Measurements from ENCODE around the gene CCNB1IP1.

CCNB1IP1 gene

DNA sequence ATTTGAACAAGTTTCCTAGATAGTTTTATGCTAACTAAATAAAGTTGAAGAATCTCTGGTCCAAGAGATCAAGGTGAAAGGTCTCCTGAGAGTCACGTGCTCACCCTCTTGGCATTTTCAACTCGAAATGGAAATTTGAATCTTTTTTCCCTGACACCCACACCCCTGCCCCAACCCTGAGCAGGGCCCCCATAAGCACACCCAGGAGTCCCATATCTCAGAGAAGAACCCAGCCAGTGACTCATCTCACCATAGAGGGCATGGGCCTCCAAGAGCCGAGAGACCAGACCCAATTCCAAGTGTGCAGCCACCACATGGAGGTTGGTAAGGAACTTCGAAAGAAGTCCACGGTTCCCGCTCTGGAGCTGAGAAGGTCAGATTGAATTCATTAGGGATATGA is 47.6 kb upstream of the CCNB1IP1 start:
- H3K9ac ChIP-seq (ENCODE audit: low read length), result no peak overlapping the region
- no peak overlapping the region for H2AFZ ChIP-seq (ENCODE audit: low read length)
- H3K36me3 ChIP-seq (ENCODE audit: insufficient read depth, low read length), result peaks cover 73% of the 10 kb centered on the region
- no peaks in the 10 kb centered on the region for H3K79me2 ChIP-seq (ENCODE audit: insufficient read depth, low read length)
- H4K20me1 ChIP-seq (ENCODE audit: insufficient read depth, low read length), result no peaks in the 10 kb centered on the region
- H3K27me3 ChIP-seq (ENCODE audit: insufficient read depth, low read length), result no peaks in the 10 kb centered on the region
- no peak overlapping the region for H3K27ac ChIP-seq (ENCODE audit: low read depth, low read length, poor library complexity, severe bottlenecking)
- no peaks in the 10 kb centered on the region for H3K4me1 ChIP-seq (ENCODE audit: insufficient read depth, low read length, severe bottlenecking)
- no peak overlapping the region for H3K4me3 ChIP-seq (ENCODE audit: low read depth, low read length, poor library complexity, severe bottlenecking)
- no peaks in the 10 kb centered on the region for H3K9me3 ChIP-seq (ENCODE audit: low read length)
- no peak overlapping the region for H3K4me2 ChIP-seq (ENCODE audit: low read length)
- H3F3A ChIP-seq (ENCODE audit: insufficient read depth, low read length), result no peaks in the 10 kb centered on the region
- H3K9me2 ChIP-seq (ENCODE audit: low read depth, low read length), result no peaks in the 10 kb centered on the region
- TF ChIP-seq EZH2 (IDR thresholded peaks at IDR 0.05; ENCODE audit: borderline replicate concordance, low read length) (no peak), CTCF (IDR thresholded peaks at IDR 0.05; ENCODE audit: low read length) (no peak)

GRCh38 chr14:20379743-20380142 is 46.7 kb upstream of the CCNB1IP1 start:
- Histone ChIP-seq H3K9me2 (ENCODE audit: low read depth, low read length) (no peaks in the 10 kb centered on the region), H3K27ac (ENCODE audit: low read depth, low read length, poor library complexity, severe bottlenecking) (no peak overlapping the region), H3F3A (ENCODE audit: insufficient read depth, low read length) (no peaks in the 10 kb centered on the region), H2AFZ (ENCODE audit: low read length) (no peak overlapping the region), H4K20me1 (ENCODE audit: insufficient read depth, low read length) (no peaks in the 10 kb centered on the region), H3K4me2 (ENCODE audit: low read length) (no peak overlapping the region), H3K4me1 (ENCODE audit: insufficient read depth, low read length, severe bottlenecking) (no peaks in the 10 kb centered on the region), H3K4me3 (ENCODE audit: low read depth, low read length, poor library complexity, severe bottlenecking) (no peak overlapping the region), H3K9ac (ENCODE audit: low read length) (no peak overlapping the region), H3K79me2 (ENCODE audit: insufficient read depth, low read length) (no peaks in the 10 kb centered on the region), H3K9me3 (ENCODE audit: low read length) (no peaks in the 10 kb centered on the region), H3K27me3 (ENCODE audit: insufficient read depth, low read length) (no peaks in the 10 kb centered on the region), H3K36me3 (ENCODE audit: insufficient read depth, low read length) (peaks cover 76% of the 10 kb centered on the region)
- TF ChIP-seq CTCF (IDR thresholded peaks at IDR 0.05; ENCODE audit: low read length), result no peak
- no peak for TF ChIP-seq EZH2 (IDR thresholded peaks at IDR 0.05; ENCODE audit: borderline replicate concordance, low read length)

DNA sequence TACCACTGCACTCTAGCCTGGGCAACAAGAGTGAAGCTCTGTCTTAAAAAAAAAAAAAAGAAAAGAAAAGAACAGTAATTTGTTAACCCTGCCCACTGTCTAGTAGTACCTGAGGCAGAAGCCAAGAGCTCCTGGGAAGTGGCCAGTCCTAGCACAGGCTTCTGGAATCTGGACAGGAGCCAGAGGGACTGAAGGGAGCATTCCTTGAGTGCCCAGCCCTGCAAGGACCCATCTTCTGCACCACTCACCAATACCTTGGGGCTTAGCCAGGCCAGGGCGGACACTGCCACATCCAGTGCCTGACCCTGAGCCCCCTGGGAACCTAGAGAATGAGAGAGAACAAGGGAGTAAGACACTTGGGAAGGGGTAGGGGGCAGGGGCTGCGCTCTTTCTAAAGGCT is 44.1 kb upstream of the CCNB1IP1 start:
- H3K4me3 ChIP-seq (ENCODE audit: low read depth, low read length, poor library complexity, severe bottlenecking), result no peak overlapping the region
- H3K4me1 ChIP-seq (ENCODE audit: insufficient read depth, low read length, severe bottlenecking), result no peaks in the 10 kb centered on the region
- H3K27ac ChIP-seq (ENCODE audit: low read depth, low read length, poor library complexity, severe bottlenecking), result no peak overlapping the region
- H2AFZ ChIP-seq (ENCODE audit: low read length), result no peak overlapping the region
- no peaks in the 10 kb centered on the region for H3F3A ChIP-seq (ENCODE audit: insufficient read depth, low read length)
- no peaks in the 10 kb centered on the region for H3K27me3 ChIP-seq (ENCODE audit: insufficient read depth, low read length)
- H3K9ac ChIP-seq (ENCODE audit: low read length), result no peak overlapping the region
- no peaks in the 10 kb centered on the region for H3K9me2 ChIP-seq (ENCODE audit: low read depth, low read length)
- H3K36me3 ChIP-seq (ENCODE audit: insufficient read depth, low read length), result peaks cover 75% of the 10 kb centered on the region
- TF ChIP-seq CTCF (IDR thresholded peaks at IDR 0.05; ENCODE audit: low read length) (no peak), EZH2 (IDR thresholded peaks at IDR 0.05; ENCODE audit: borderline replicate concordance, low read length) (no peak)
- no peaks in the 10 kb centered on the region for H3K9me3 ChIP-seq (ENCODE audit: low read length)
- no peaks in the 10 kb centered on the region for H3K79me2 ChIP-seq (ENCODE audit: insufficient read depth, low read length)
- H4K20me1 ChIP-seq (ENCODE audit: insufficient read depth, low read length), result no peaks in the 10 kb centered on the region
- H3K4me2 ChIP-seq (ENCODE audit: low read length), result no peak overlapping the region

Data from OCI-LY1 (cell line).